Measurements from ENCODE around the gene MIA. TPM values are rescaled to one million over a fixed set of nuclear protein-coding genes. Genes with fewer than 3 reads are reported as not detected.

MIA gene
- total RNA-seq: 0.22 and 0.62 TPM in 2 replicates

GRCh38 chr19:40774916-40775631, at the start of gene MIA:
Gene MIA (plus strand): TSS chr19:40775521. CDS start chr19:40775543, 22 bp downstream.

GRCh38 chr19:40750058-40750873, 25.1 kb upstream of the MIA start, which contains the start of gene ACTMAP:
Gene ACTMAP (minus strand): TSS chr19:40750477. CDS start chr19:40749803, 674 bp downstream.

GRCh38 chr19:40750874-40751537, 24.3 kb upstream of the MIA start, which contains the start of gene SNRPA:
Gene SNRPA (plus strand): TSS chr19:40751203. CDS start chr19:40751409, 206 bp downstream.

GRCh38 chr19:40777937-40778705, 2.8 kb downstream of the MIA start, which contains the start of gene RAB4B:
Gene RAB4B (plus strand): TSS chr19:40778247. CDS start chr19:40778376, 129 bp downstream.

GRCh38 chr19:40798683-40799557, 23.6 kb downstream of the MIA start, which contains the start of gene EGLN2:
Gene EGLN2 (plus strand): TSS chr19:40799191. CDS start chr19:40800573, 1,382 bp downstream.

Other genes with a start within 250 kb of the MIA start
- 32.9 and 34.4 TPM in 2 replicates for gene SHKBP1, start 198.6 kb upstream of the MIA start, total RNA-seq
- 25.6 and 38.9 TPM in 2 replicates for gene LTBP4, start 174.2 kb upstream of the MIA start, total RNA-seq
- 29.7 and 42.2 TPM in 2 replicates for gene NUMBL, start 84.9 kb upstream of the MIA start, total RNA-seq
- gene COQ8B, start 58.6 kb upstream of the MIA start, total RNA-seq: 31.9 and 32.4 TPM in 2 replicates
- gene ITPKC, start 58.4 kb upstream of the MIA start, total RNA-seq: 16.5 and 20.7 TPM in 2 replicates
- 0.77 and 1.1 TPM in 2 replicates for gene ACTMAP, start 25.0 kb upstream of the MIA start, total RNA-seq
- 36.0 and 39.5 TPM in 2 replicates for gene SNRPA, start 24.3 kb upstream of the MIA start, total RNA-seq
- gene RAB4B, start 2.7 kb downstream of the MIA start, total RNA-seq: 9.7 and 13.2 TPM in 2 replicates
- gene EGLN2, start 23.7 kb downstream of the MIA start, total RNA-seq: 116 and 117 TPM in 2 replicates
- gene CYP2A6, start 74.9 kb downstream of the MIA start, total RNA-seq: not detected in 2 replicates
- not detected in 2 replicates for gene CYP2A7, start 106.7 kb downstream of the MIA start, total RNA-seq
- gene CYP2B6, start 215.8 kb downstream of the MIA start, total RNA-seq: not detected in 2 replicates